ENCODE data around the gene MLH3. TPM values are rescaled to one million over a fixed set of nuclear protein-coding genes. Genes with fewer than 3 reads are reported as not detected.

MLH3 gene
- polyA plus RNA-seq, 1 donor (not counting 4 experiments of a cell fraction or from before 2014, with no cell fraction given) = 13.0 TPM

GRCh38 chr14:74965486-74966153, 85.6 kb downstream of the MLH3 start:
- Histone ChIP-seq H3K4me2 (ENCODE audit: control insufficient read depth, extremely low read depth, insufficient read depth, low read depth, low read length) (peak overlapping the region; percentile 65), H2AFZ (ENCODE audit: control insufficient read depth, low read length) (no peak overlapping the region)

GRCh38 chr14:74964787-74965485, 86.3 kb downstream of the MLH3 start:
- Histone ChIP-seq H4K20me1 (ENCODE audit: control insufficient read depth, extremely low read depth, insufficient read depth, low read length) (no peaks in the 10 kb centered on the region), H3K79me2 (ENCODE audit: control insufficient read depth, insufficient read depth, low read length) (no peaks in the 10 kb centered on the region), H3K9me1 (ENCODE audit: control insufficient read depth, extremely low read depth, insufficient read depth, low read length) (no peaks in the 10 kb centered on the region), H3K9me3 (ENCODE audit: control insufficient read depth, low read depth, low read length) (no peaks in the 10 kb centered on the region), H3K4me2 (ENCODE audit: control insufficient read depth, extremely low read depth, insufficient read depth, low read depth, low read length) (peak overlapping the region; percentile 65), H3K4me1 (ENCODE audit: control insufficient read depth, extremely low read depth, insufficient read depth, low read length) (peaks cover 51% of the 10 kb centered on the region), H2AFZ (ENCODE audit: control insufficient read depth, low read length) (no peak overlapping the region), H3K4me3 (ENCODE audit: control insufficient read depth in 2 of 3, extremely low read depth in 1 of 3, insufficient read depth in 2 of 3, low read depth in 1 of 3, low read length in 3 of 3) (peak overlapping the region in 1 of 3 experiments; percentile 5), H3K36me3 (ENCODE audit: control insufficient read depth in 2 of 2, extremely low read depth in 1 of 2, insufficient read depth in 2 of 2, low read length in 2 of 2) (no peaks in the 10 kb centered on the region), H3K27me3 (ENCODE audit: control insufficient read depth, extremely low read depth, insufficient read depth, low read length) (no peaks in the 10 kb centered on the region), H3K27ac (ENCODE audit: control insufficient read depth, insufficient read depth, low read length) (peak overlapping the region; percentile 84), H3K9ac (ENCODE audit: control insufficient read depth, extremely low read depth, insufficient read depth, low read length) (peak overlapping the region; percentile 60)
- dilution Hi-C loops (cut with MboI; ENCODE audit: extremely low pct_ligation_motif_present, low sequenced_read_pairs) = no loop called here
- TF ChIP-seq EZH2 (IDR thresholded peaks at IDR 0.05; ENCODE audit: low read length) = no peak
- TF ChIP-seq CTCF (optimal IDR thresholded peaks at IDR 0.05 in 1 of 3, IDR thresholded peaks at IDR 0.05 in 1 of 3, conservative IDR thresholded peaks at IDR 0.05 in 1 of 3; ENCODE audit: extremely low read depth in 1 of 3, insufficient read depth in 2 of 3, low read length in 3 of 3) = no peak
- FAIRE-seq (peak; percentile 36), DNase-seq (ENCODE audit: low read depth, low spot score) (no peak)

More at GRCh38 chr14:74965486-74966153, 85.6 kb downstream of the MLH3 start:
- peak overlapping the region; percentile 60 for H3K9ac ChIP-seq (ENCODE audit: control insufficient read depth, extremely low read depth, insufficient read depth, low read length)
- H3K36me3 ChIP-seq (ENCODE audit: control insufficient read depth in 2 of 2, extremely low read depth in 1 of 2, insufficient read depth in 2 of 2, low read length in 2 of 2) = no peaks in the 10 kb centered on the region
- no peaks in the 10 kb centered on the region for H3K9me1 ChIP-seq (ENCODE audit: control insufficient read depth, extremely low read depth, insufficient read depth, low read length)
- H3K27ac ChIP-seq (ENCODE audit: control insufficient read depth, insufficient read depth, low read length) = peak overlapping the region; percentile 84
- no peaks in the 10 kb centered on the region for H4K20me1 ChIP-seq (ENCODE audit: control insufficient read depth, extremely low read depth, insufficient read depth, low read length)
- H3K9me3 ChIP-seq (ENCODE audit: control insufficient read depth, low read depth, low read length) = no peaks in the 10 kb centered on the region
- FAIRE-seq = peak; percentile 99
- peak; percentile 95 for DNase-seq (ENCODE audit: low read depth, low spot score)
- H3K79me2 ChIP-seq (ENCODE audit: control insufficient read depth, insufficient read depth, low read length) = no peaks in the 10 kb centered on the region
- peak overlapping the region in 1 of 3 experiments; percentile 5 for H3K4me3 ChIP-seq (ENCODE audit: control insufficient read depth in 2 of 3, extremely low read depth in 1 of 3, insufficient read depth in 2 of 3, low read depth in 1 of 3, low read length in 3 of 3)
- dilution Hi-C loops (cut with MboI; ENCODE audit: extremely low pct_ligation_motif_present, low sequenced_read_pairs) = no loop called here
- H3K4me1 ChIP-seq (ENCODE audit: control insufficient read depth, extremely low read depth, insufficient read depth, low read length) = peaks cover 44% of the 10 kb centered on the region
- no peaks in the 10 kb centered on the region for H3K27me3 ChIP-seq (ENCODE audit: control insufficient read depth, extremely low read depth, insufficient read depth, low read length)
- no peak for TF ChIP-seq EZH2 (IDR thresholded peaks at IDR 0.05; ENCODE audit: low read length)
- TF ChIP-seq CTCF (optimal IDR thresholded peaks at IDR 0.05 in 1 of 3, IDR thresholded peaks at IDR 0.05 in 1 of 3, conservative IDR thresholded peaks at IDR 0.05 in 1 of 3; ENCODE audit: extremely low read depth in 1 of 3, insufficient read depth in 2 of 3, low read length in 3 of 3) = no peak

Small RNA genes lying within 50 kb of the gene (small RNA-seq; reads per million reads assigned to genes)
- gene RNU6-689P (ENCODE audit: insufficient read length in 3 of 3, low read depth in 3 of 3, low replicate concordance in 1 of 3) = 0 reads per million in 3 experiments

Other genes starting within 250 kb of the MLH3 start
- gene PROX2, start 175.3 kb downstream of the MLH3 start, polyA plus RNA-seq = not detected in 3 replicates
- gene DLST, start 169.6 kb downstream of the MLH3 start, polyA plus RNA-seq = 114 to 151 TPM (median 129 TPM) in 3 replicates
- gene RPS6KL1, start 128.2 kb downstream of the MLH3 start, polyA plus RNA-seq = 0.19 to 1.8 TPM (median 0.69 TPM) in 3 replicates
- 16.5 to 19.0 TPM (median 17.5 TPM) in 3 replicates for gene PGF, start 95.9 kb downstream of the MLH3 start, polyA plus RNA-seq
- gene EIF2B2, start 48.5 kb downstream of the MLH3 start, polyA plus RNA-seq = 112 to 114 TPM (median 113 TPM) in 3 replicates
- 16.7 to 32.9 TPM (median 19.8 TPM) in 3 replicates for gene ACYP1, start 12.6 kb upstream of the MLH3 start, polyA plus RNA-seq
- 0.23 to 0.68 TPM (median 0.32 TPM) in 3 replicates for gene ZC2HC1C, start 18.2 kb upstream of the MLH3 start, polyA plus RNA-seq
- gene NEK9, start 75.6 kb upstream of the MLH3 start, polyA plus RNA-seq = 23.0 to 43.7 TPM (median 27.9 TPM) in 3 replicates
- gene TMED10, start 125.1 kb upstream of the MLH3 start, polyA plus RNA-seq = 306 to 428 TPM (median 380 TPM) in 3 replicates
- 29.2 to 141 TPM (median 121 TPM) in 3 replicates for gene FOS, start 227.4 kb upstream of the MLH3 start, polyA plus RNA-seq

Measured in keratinocyte (primary cell).